ENCODE data around the gene VILL. TPM values are rescaled to one million over a fixed set of nuclear protein-coding genes. Genes with fewer than 3 reads are reported as not detected.
"Not testable (repeated sequence)": the region's sequence is repeated elsewhere in the genome, so short reads cannot be mapped to it uniquely, and the experiment has no call there.

The VILL gene
- total RNA-seq, 2 donors from 2014 or later = 6.1 to 6.2 TPM

DNA sequence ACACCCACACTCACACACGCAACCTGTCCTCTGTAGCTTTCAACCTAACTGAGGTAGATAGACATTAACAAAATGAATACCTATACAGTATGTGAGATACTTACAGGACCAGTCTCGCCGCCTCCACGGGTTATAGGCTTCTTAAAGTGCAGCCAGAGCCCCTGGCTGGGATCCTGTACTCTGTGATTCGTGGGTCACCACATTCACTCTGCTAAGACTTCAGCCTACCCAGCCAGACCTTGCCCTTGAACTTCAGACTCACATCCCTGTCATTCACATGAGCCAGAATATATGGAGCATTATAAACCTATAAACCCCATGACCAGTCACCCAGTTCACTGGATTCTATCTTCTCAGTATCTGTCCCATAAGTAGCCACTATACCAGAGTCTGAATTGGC lies 49.8 kb downstream of the VILL start:
- no peak for DNase-seq
- ATAC-seq = no peak
- intact Hi-C loops (cut with DNase I) = no loop called here

DNA sequence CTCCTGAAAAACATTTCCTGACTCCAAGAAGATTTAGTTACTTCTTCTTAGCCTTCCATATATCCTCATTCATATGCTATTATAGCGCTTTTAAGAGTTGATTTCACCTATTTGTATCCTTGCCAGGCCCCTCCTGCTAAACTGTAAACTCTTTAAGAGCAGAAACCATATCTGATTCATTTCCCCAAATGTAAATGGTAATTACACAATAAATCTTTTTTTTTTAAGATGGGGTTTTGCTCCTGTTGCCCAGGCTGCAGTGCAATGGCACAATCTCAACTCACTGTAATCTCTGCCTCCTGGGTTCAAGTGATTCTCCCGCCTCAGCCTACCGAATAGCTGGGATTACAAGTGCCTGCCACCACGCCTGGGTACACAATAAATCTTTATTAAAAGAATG lies 52.9 kb downstream of the VILL start:
- ATAC-seq = no peak
- intact Hi-C loops (cut with DNase I) = no loop called here
- no peak for DNase-seq

DNA sequence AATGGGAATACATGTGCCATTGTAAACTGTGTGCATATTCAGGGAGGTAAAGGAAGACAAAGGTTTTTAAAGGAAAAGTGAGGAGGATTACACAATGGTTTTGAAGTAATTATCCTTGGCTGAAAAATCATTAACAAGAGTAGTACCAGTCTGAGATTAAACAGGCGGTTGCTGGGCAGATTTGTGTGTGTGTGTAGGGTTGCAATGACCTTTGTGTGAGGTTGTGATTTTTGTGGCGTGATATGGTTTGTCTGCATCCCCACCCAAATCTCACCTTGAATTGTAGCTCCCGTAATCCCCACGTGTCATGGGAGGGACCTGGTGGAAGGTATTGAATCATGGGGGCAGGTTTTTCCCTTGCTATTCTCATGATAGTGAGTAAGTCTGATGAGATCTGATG lies 55.4 kb downstream of the VILL start:
- intact Hi-C loops (cut with DNase I) = no loop called here
- DNase-seq (no peak), ATAC-seq (no peak)

DNA sequence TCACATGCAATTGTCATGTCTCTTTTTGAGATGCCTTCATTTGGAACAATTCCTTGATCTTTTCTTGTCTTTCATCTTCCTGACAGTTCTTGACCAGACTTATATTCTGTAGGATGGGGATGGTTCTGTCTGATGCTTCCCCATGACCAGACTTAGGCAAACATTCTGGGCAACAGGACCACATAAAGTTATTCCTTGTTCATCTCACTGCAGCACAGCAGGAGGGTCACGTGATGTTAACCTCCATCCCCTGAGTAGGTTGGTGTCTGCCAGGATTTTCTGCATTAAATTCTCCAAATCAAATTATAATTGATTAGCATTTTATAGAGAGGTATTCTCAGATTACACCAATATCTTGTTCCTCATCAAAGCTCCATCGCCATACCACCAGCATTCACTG lies 56.2 kb downstream of the VILL start:
- intact Hi-C loops (cut with DNase I) = no loop called here
- no peak for DNase-seq
- no peak for ATAC-seq

DNA sequence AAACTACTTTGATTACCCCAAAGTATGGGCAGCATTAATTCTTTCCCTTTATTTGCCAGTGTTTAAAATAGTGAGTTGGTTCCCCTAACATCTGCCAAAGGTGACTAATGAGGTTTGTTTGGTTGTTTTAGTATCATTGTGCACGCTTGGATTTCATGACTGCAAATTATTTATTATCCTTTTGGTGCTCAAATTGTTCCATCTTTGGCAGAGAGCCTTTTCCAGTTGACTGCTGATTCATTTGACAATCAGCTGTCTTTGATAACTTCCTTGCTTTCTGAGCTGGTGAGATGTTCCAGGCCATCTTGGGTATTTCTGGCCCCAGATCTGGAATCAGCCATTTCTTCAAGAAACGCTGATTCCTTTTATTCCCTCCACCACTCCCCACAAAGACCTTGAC lies 57.3 kb downstream of the VILL start:
- no peak for DNase-seq
- ATAC-seq = no peak
- intact Hi-C loops (cut with DNase I) = no loop called here

DNA sequence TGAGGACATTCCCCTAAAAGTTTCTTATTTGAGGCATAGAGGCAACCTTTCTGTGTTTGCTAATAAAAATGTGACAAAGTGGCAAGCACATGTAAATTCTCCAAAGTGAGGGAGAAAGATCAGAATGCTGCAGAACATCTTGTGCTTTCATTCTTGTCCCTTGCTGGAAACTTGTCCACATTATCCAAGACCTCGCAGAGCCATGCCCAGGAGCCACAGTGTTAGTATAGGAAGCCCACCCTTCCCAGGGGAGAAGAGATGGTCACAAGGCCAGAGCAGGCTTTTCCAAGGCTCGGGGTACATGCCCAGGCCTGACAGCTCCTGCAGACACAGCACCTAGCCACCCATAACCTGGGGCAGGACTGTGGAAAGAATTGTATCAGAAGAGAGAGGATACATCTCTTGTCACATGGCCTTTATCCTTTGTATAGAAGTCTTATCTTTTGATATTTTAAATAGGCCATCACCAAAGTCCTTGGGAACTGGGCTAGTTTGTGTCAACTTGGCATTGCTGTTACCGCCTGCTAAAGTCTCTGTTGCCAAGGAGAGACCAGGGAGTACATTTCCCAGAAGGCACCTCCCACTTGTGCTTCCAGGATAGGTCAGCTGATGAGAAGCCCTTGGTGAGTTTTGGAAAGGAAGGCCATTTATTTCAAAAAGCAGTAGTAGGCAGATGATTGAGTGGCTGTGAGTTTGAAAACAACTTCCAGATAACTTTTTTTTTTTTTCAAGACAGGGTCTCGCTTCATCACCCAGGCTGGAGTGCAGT lies 59.0 kb downstream of the VILL start:
- intact Hi-C loops (cut with DNase I) = no loop called here
- DNase-seq (no peak), ATAC-seq (peak; percentile 50)

DNA sequence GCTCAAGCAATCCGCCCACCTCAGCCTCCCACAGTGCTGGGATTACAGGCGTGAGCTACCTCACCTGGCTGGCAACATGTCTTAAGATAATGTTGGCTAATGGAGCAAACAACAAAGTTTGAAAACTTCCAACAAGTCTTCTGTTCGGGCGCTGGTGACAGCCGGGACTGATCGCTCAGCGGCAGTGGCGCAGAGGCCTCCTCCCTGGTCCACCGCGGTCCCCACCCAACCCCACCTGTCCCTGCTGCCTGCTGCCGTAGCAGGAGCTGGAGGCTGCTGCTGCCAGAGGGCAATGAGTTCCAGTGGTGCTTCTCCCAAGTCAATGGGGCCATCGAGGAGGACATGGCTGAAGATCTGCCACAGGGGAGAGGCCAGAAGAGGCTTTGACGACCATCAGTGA lies 60.5 kb downstream of the VILL start:
- DNase-seq = no peak
- intact Hi-C loops (cut with DNase I) = no loop called here
- no peak for ATAC-seq

DNA sequence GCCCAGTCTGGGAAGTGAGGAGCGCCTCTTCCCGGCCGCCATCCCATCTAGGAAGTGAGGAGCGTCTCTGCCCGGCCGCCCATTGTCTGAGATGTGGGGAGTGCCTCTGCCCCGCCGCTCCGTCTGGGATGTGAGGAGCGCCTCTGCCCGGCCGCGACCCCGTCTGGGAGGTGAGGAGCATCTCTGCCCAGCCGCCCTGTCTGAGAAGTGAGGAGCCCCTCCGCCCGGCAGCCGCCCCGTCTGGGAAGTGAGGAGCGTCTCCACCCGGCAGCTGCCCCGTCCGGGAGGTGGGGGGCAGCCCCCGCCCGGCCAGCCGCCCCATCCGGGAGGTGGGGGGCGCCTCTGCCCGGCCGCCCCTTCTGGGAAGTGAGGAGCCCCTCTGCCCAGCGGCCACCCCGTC lies 62.7 kb downstream of the VILL start:
- ATAC-seq; intact Hi-C loops (cut with DNase I); DNase-seq: not testable (repeated sequence)

DNA sequence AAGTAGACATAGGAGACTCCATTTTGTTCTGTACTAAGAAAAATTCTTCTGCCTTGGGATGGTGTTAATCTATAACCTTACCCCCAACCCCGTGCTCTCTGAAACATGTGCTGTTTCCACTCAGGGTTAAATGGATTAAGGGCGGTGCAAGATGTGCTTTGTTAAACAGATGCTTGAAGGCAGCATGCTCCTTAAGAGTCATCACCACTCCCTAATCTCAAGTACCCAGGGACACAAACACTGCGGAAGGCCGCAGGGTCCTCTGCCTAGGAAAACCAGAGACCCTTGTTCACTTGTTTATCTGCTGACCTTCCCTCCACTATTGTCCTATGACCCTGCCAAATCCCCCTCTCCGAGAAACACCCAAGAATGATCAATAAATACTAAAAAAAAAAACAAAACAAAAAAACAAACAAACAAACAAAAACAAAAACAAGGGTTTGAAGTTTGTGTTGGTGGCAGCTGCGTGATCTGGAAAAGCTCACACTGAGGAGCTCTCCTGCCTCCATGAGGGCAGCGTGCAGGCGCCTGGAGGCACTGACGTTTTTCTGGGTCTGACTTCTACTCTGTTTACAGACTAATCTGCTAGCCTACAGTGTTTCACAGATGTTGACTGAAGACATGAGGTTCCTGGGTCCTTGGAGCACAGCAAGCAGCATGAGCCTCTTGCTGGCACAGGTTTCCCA lies 63.4 kb downstream of the VILL start:
- intact Hi-C loops (cut with DNase I); ATAC-seq; DNase-seq: not testable (repeated sequence)

DNA sequence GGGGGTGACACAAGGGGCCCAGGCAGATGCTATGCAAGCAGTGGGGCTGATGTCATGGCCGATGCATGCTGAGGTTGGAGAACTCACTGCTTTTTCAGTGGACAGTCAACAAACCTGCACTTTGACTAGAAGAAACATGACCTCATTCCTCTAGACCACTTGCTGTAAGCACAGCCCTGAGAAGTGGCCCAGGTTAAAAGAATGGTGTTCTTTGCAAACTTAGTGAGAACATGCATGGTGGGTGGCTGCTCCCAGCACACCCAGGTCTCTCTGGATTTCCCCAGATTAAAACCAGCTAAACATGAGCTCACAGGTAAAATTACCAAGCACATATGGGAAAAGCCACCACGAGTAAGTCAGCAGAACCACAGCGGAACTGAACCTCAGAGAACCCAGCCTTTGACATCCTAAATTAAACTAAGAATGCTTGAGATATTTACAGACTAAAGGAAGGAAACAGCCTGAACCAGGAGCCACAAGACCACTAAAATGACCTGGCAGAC lies 64.0 kb downstream of the VILL start:
- no peak for DNase-seq
- ATAC-seq = no peak
- intact Hi-C loops (cut with DNase I) = no loop called here

Small RNA genes within 50 kb of the gene (microRNA-seq; reads per million reads assigned to microRNA genes)
- gene MIR26A1 = 86.3 to 172 reads per million in 2 donors

Other genes starting within 250 kb of the VILL start
- gene CTDSPL, start 128.9 kb upstream of the VILL start, total RNA-seq = 10 to 100 TPM; 46.4 to 50.2 TPM
- 10 to 100 TPM; 10.8 to 12.3 TPM for gene PLCD1, start 38.9 kb downstream of the VILL start, total RNA-seq
- gene DLEC1, start 48.4 kb downstream of the VILL start, total RNA-seq = under 1 TPM; 0.29 to 0.82 TPM
- 10 to 100 TPM; 73.8 to 80.8 TPM for gene ACAA1, start 146.3 kb downstream of the VILL start, total RNA-seq
- gene MYD88, start 147.9 kb downstream of the VILL start, total RNA-seq = 10 to 100 TPM; 10.8 to 19.0 TPM
- gene OXSR1, start 174.8 kb downstream of the VILL start, total RNA-seq = 10 to 100 TPM; 21.4 to 35.2 TPM